Effector CD4-positive, alpha-beta T cell (primary cell): Measurements from ENCODE around the gene ZNF200.

Experiments used
- DNase-seq: peaks from one replicate; pipeline ENCODE4 v3.0.0-alpha.2; 2020

ZNF200 gene

DNA sequence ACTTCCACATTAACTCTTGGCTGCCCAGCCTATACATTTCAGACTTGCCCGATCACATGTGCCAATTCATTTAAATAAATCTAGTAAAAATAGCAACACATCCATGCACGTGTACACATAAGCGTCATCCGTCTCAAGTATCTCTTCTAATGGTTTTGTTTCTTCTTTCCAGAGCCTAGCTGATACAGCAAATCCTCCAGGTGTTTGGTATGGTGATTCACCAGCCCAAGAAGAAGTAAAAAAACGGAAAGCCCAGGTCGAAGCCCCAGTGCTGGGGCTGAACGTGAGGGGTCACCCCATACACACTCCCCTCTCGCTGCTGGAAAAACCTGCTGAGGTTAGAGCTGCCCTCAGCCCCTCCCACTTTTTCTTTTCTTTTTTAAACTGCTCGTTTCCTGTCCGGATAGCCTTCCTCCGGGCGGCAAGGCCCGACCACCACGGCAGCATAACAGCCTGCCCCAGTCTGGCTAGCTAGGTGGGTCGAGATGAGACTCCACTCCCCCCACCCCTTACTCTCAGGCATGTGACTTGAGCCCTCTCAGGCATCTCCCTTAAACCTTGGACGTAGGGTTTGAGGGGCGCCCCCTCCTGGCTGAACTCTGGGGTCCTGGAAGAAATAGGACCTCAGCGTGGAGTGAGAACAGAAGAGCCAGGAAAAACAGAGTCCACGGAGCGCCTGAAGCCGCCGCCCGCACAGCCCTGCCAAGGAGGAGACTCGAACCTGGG is 60.9 kb downstream of the ZNF200 start:
- DNase-seq, result no peak
